ENCODE results near the gene ADM5. TPM values are rescaled to one million over a fixed set of nuclear protein-coding genes. Genes with fewer than 3 reads are reported as not detected.

The ADM5 gene
- 1 to 10 TPM; 3.7 to 4.9 TPM for total RNA-seq

- H3K9me3 Mint-ChIP-seq = no peaks in the 10 kb centered on the region
- DNase-seq = peak; percentile 31
- H3K36me3 Mint-ChIP-seq (ENCODE audit: low read depth) = peaks cover 20% of the 10 kb centered on the region
- CTCF ChIA-PET = interaction anchor here (0.6 to 0.8 kb wide), 3 partner anchors 18 to 210 kb away, joined by 3 to 5 read pairs (median 3); no protein-coding TSS in a partner anchor
- peaks cover 27% of the 10 kb centered on the region for H3K4me1 Mint-ChIP-seq
- POLR2A ChIA-PET = interaction anchor here (0.6 kb wide), 1 partner anchor 30 kb away, joined by 12 read pairs; no protein-coding TSS in a partner anchor
- H3K27ac Mint-ChIP-seq = no peak within 1 kb of the TSS
- H3K4me3 Mint-ChIP-seq = peak within 1 kb of the TSS; percentile 77
- peaks cover 24% of the 10 kb centered on the region for H3K27me3 Mint-ChIP-seq
These were observed at the start of gene ADM5 for GRCh38 chr19:49689133-49690078. Gene ADM5 (plus strand): TSS chr19:49689594. CDS start chr19:49689838, 244 bp downstream.

GRCh38 chr19:49640113-49640898 is 49.1 kb upstream of the ADM5 start, which contains the start of gene RRAS:
Gene RRAS (minus strand): TSS chr19:49640143. CDS start chr19:49640098, 45 bp downstream.
- peak within 1 kb of the TSS; percentile 93 for H3K4me3 Mint-ChIP-seq
- POLR2A ChIA-PET = interaction anchor here (0.5 to 1.4 kb wide), 6 partner anchors 24 to 496 kb away, joined by 3 to 5 read pairs (median 3); no protein-coding TSS in a partner anchor
- H3K27ac Mint-ChIP-seq = peak within 1 kb of the TSS; percentile 99
- peaks cover 7% of the 10 kb centered on the region for H3K27me3 Mint-ChIP-seq
- peaks cover 53% of the 10 kb centered on the region for H3K4me1 Mint-ChIP-seq
- H3K36me3 Mint-ChIP-seq (ENCODE audit: low read depth) = peaks cover 3% of the 10 kb centered on the region
- CTCF ChIA-PET = interaction anchor here (0.6 to 1.5 kb wide), 16 partner anchors 9 to 196 kb away, joined by 3 to 7 read pairs (median 3); partner anchors contain the start of genes NOSIP and PRMT1
- peak; percentile 100 for DNase-seq
- H3K9me3 Mint-ChIP-seq = no peaks in the 10 kb centered on the region

- DNase-seq = peak; percentile 99
- peaks cover 55% of the 10 kb centered on the region for H3K4me1 Mint-ChIP-seq
These were observed 47.5 kb upstream of the ADM5 start, which contains the start of gene SCAF1 for GRCh38 chr19:49641688-49642491. Gene SCAF1 (plus strand): TSS chr19:49642209. CDS start chr19:49645027, 2,818 bp downstream.

GRCh38 chr19:49642492-49643035 is 46.8 kb upstream of the ADM5 start:
- H3K27ac Mint-ChIP-seq = peak overlapping the region; percentile 99
- POLR2A ChIA-PET = no interaction called here
- H3K4me3 Mint-ChIP-seq = peak overlapping the region; percentile 93
- H3K27me3 Mint-ChIP-seq = peaks cover 7% of the 10 kb centered on the region
- CTCF ChIA-PET = interaction anchor here (1.2 to 2.7 kb wide), 7 partner anchors 10 to 116 kb away, joined by 3 to 12 read pairs (median 4); partner anchors contain the start of gene PRMT1
- peaks cover 55% of the 10 kb centered on the region for H3K4me1 Mint-ChIP-seq
- no peak for DNase-seq
- H3K36me3 Mint-ChIP-seq (ENCODE audit: low read depth) = peaks cover 20% of the 10 kb centered on the region
- H3K9me3 Mint-ChIP-seq = no peaks in the 10 kb centered on the region

More at GRCh38 chr19:49641688-49642491, 47.5 kb upstream of the ADM5 start, which contains the start of gene SCAF1:
- H3K27me3 Mint-ChIP-seq = peaks cover 7% of the 10 kb centered on the region
- CTCF ChIA-PET = interaction anchor here (0.6 to 2.7 kb wide), 7 partner anchors 13 to 739 kb away, joined by 3 to 12 read pairs (median 3); partner anchors contain the start of genes NOSIP, PRMT1 and PRRG2
- H3K36me3 Mint-ChIP-seq (ENCODE audit: low read depth) = peaks cover 15% of the 10 kb centered on the region
- POLR2A ChIA-PET = no interaction called here
- H3K27ac Mint-ChIP-seq = peak within 1 kb of the TSS; percentile 99
- H3K4me3 Mint-ChIP-seq = peak within 1 kb of the TSS; percentile 93
- no peaks in the 10 kb centered on the region for H3K9me3 Mint-ChIP-seq

GRCh38 chr19:49643466-49643865 is 45.9 kb upstream of the ADM5 start:
- peaks cover 5% of the 10 kb centered on the region for H3K27me3 Mint-ChIP-seq
- H3K9me3 Mint-ChIP-seq = no peaks in the 10 kb centered on the region
- H3K4me1 Mint-ChIP-seq = peaks cover 48% of the 10 kb centered on the region
- ChIA-PET CTCF (interaction anchor here (1.1 to 2.7 kb wide), 7 partner anchors 9 to 115 kb away, joined by 3 to 12 read pairs (median 4); partner anchors contain the start of gene PRMT1), POLR2A (interaction anchor here (0.6 kb wide), 1 partner anchor 21 kb away, joined by 3 read pairs; no protein-coding TSS in a partner anchor)
- H3K4me3 Mint-ChIP-seq = peak overlapping the region; percentile 93
- peak overlapping the region; percentile 81 for H3K27ac Mint-ChIP-seq
- H3K36me3 Mint-ChIP-seq (ENCODE audit: low read depth) = peaks cover 20% of the 10 kb centered on the region
- no peak for DNase-seq

- peaks cover 20% of the 10 kb centered on the region for H3K36me3 Mint-ChIP-seq (ENCODE audit: low read depth)
- POLR2A ChIA-PET = no interaction called here
- H3K27me3 Mint-ChIP-seq = no peaks in the 10 kb centered on the region
- CTCF ChIA-PET = interaction anchor here (0.6 kb wide), 1 partner anchor 114 kb away, joined by 3 read pairs; no protein-coding TSS in a partner anchor
- H3K4me1 Mint-ChIP-seq = peaks cover 34% of the 10 kb centered on the region
- DNase-seq = no peak
- no peaks in the 10 kb centered on the region for H3K9me3 Mint-ChIP-seq
- H3K27ac Mint-ChIP-seq = peak overlapping the region; percentile 54
- no peak overlapping the region for H3K4me3 Mint-ChIP-seq
These were observed 43.8 kb upstream of the ADM5 start for GRCh38 chr19:49645592-49645991.

- H3K27me3 Mint-ChIP-seq = no peaks in the 10 kb centered on the region
- peaks cover 22% of the 10 kb centered on the region for H3K36me3 Mint-ChIP-seq (ENCODE audit: low read depth)
- peaks cover 30% of the 10 kb centered on the region for H3K4me1 Mint-ChIP-seq
- H3K27ac Mint-ChIP-seq = no peak overlapping the region
- H3K9me3 Mint-ChIP-seq = no peaks in the 10 kb centered on the region
- no peak overlapping the region for H3K4me3 Mint-ChIP-seq
- POLR2A ChIA-PET = no interaction called here
- CTCF ChIA-PET = interaction anchor here (0.9 to 1.3 kb wide), 2 partner anchors 27 to 35 kb away, joined by 3 read pairs; no protein-coding TSS in a partner anchor
- no peak for DNase-seq
These were observed 43.4 kb upstream of the ADM5 start for GRCh38 chr19:49645995-49646394.

- Mint-ChIP-seq H3K4me1 (peaks cover 28% of the 10 kb centered on the region), H3K27ac (no peak overlapping the region), H3K4me3 (no peak overlapping the region), H3K9me3 (no peaks in the 10 kb centered on the region), H3K36me3 (ENCODE audit: low read depth) (peaks cover 22% of the 10 kb centered on the region), H3K27me3 (no peaks in the 10 kb centered on the region)
- DNase-seq = no peak
- ChIA-PET POLR2A (no interaction called here), CTCF (interaction anchor here (0.9 to 1.3 kb wide), 2 partner anchors 26 to 34 kb away, joined by 3 read pairs; no protein-coding TSS in a partner anchor)
These were observed 42.8 kb upstream of the ADM5 start for GRCh38 chr19:49646586-49646985.

GRCh38 chr19:49651029-49651819 is 38.2 kb upstream of the ADM5 start:
- Mint-ChIP-seq H3K36me3 (ENCODE audit: low read depth) (peaks cover 20% of the 10 kb centered on the region), H3K27ac (no peak overlapping the region), H3K9me3 (no peaks in the 10 kb centered on the region), H3K4me1 (no peaks in the 10 kb centered on the region), H3K4me3 (no peak overlapping the region), H3K27me3 (no peaks in the 10 kb centered on the region)
- ChIA-PET POLR2A (no interaction called here), CTCF (no interaction called here)
- DNase-seq = no peak

- POLR2A ChIA-PET = no interaction called here
- no peak overlapping the region for H3K4me3 Mint-ChIP-seq
- peaks cover 22% of the 10 kb centered on the region for H3K36me3 Mint-ChIP-seq (ENCODE audit: low read depth)
- no peak for DNase-seq
- no peak overlapping the region for H3K27ac Mint-ChIP-seq
- no peaks in the 10 kb centered on the region for H3K27me3 Mint-ChIP-seq
- H3K4me1 Mint-ChIP-seq = no peaks in the 10 kb centered on the region
- no peaks in the 10 kb centered on the region for H3K9me3 Mint-ChIP-seq
- CTCF ChIA-PET = no interaction called here
These were observed 37.4 kb upstream of the ADM5 start for GRCh38 chr19:49651820-49652550.

Measured in activated CD4-positive, alpha-beta T cell treated with anti-CD3 and anti-CD28 coated beads, Interleukin-2, amount 10 ng/mL, durations not matched to agents 7 days and 5 days (primary cell).